Stimulated activated naive CD4-positive, alpha-beta T cell treated with Interleukin-2 at 50 U/mL for 16 hours (primary cell): Measurements from ENCODE around the gene SIGLEC12.
A peak's percentile ranks its signal among the peaks of the same experiment; 100 is the strongest.
"Not testable (repeated sequence)": the region's sequence is repeated elsewhere in the genome, so short reads cannot be mapped to it uniquely, and the experiment has no call there.

Experiments
- DNase-seq: peaks from one replicate; lab custom pipeline; 2025; lab: John Stamatoyannopoulos, UW

The SIGLEC12 gene

DNA sequence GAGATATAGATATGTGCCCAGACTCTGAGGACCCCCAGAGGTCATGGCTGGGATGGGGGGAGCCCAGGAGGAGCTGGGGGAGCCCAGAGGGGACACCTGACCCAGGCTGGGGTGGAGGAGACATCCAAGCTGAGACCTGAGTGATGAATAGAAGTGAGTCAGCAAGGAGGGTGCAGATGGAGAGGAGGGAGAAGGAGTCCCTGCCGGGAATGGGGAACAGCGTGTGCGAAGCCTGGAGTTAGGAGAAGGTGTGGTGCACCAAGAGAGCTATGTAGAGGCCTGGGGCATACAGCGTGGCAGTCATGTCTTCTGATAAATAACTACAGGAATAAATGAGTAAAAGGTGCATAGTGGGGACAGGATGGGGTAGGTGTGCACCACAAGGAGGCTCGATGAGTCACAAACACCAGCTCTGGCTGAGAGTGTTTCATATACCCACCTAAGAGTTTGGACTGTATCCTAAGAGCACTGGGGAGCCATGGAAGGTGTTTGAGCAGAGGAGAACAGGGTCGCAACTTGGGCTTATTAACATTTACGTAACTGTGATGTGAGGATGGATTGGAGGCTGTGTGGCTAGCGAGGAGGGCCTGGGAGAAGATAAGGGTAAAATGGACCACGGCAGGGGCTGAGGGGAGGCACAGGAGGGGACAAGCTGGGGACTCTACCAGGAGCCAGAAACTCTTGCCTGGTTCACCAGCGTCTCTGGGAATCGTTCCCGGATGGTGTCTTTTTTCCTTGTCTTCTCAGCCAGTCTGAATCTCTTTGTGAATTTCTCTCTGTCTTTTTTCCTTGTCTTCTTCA is 21.9 kb downstream of the SIGLEC12 start:
- DNase-seq = no peak

DNA sequence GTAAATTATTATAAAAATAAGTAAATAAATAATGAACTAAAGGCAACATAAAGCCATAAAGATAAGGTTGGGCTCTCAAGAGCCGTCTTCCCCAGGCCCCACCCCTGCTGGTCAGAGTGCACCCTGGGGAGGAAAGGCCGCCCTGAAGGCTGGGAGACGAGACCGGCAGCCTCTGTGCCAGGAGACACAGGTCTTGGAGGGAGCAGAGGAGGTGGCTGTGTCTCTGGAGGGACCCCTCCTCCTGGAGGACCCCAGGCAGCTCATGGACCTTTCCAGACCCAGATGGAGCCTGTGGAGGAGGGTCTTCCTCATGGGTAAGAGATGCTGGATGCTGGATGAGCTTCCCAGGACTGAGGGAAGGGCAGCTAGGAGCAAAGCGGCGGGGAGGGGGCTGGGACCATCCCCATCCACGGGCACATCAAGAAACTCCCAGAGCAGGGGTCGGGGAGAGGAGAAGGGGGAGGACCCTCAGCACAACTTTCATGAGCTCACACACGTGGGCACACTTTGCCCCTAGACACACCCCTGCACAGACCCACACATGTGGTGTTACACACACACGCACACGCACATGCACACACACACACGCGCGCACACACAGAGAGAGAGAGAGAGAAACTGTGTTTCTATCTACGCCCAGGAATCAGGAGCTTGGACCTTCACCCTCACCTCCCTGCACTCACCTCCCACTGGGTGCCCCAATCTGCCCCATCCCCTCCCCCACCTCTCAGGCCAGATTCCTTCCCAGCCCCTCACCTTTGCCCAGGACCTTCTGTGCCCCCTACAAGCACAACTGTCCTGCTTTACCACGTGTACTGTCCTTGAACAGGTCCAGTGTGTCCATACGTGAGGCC is 23.0 kb downstream of the SIGLEC12 start, which contains the start of gene CEACAM18:
Gene CEACAM18, plus strand, starts transcription at position 159 of the 854 bp plus-strand sequence.
- DNase-seq = no peak

DNA sequence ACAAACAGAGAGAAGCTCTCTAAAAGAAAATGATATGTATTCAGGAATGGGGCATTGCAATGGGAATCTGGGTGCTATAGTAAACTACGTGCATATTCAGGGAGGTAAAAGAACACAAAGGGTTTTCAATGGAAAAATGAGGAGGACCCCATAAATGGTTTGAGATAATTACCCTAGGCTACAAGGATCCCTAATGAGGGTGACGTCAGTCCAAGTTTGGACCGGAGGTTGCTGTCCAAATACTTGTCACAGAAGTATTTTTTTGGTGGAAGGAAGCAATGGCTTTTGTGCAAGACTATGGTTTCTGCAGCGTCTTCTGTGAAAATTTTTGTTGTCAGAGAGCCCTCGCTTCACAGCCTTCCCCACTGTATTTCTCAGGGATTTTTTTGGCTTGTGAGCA is 24.3 kb downstream of the SIGLEC12 start:
- DNase-seq = no peak

DNA sequence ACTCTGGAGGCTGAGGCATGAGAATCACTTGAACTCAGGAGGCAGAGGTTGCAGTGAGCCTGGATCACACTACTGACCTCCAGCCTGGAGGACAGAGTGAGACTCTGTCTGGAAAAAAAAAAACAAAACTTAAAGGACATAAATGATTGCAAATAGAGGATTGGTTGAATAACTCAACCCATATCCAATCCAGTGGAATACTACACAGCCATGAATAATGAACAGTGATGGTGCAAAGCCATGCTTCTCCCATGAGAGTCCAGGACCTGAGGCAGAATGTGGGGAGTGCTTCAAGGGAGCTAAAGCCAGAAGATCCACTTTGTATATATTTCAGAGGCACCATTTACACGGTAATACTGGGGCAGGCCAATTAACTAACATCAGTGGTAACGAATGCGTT is 25.4 kb downstream of the SIGLEC12 start:
- DNase-seq = no peak

DNA sequence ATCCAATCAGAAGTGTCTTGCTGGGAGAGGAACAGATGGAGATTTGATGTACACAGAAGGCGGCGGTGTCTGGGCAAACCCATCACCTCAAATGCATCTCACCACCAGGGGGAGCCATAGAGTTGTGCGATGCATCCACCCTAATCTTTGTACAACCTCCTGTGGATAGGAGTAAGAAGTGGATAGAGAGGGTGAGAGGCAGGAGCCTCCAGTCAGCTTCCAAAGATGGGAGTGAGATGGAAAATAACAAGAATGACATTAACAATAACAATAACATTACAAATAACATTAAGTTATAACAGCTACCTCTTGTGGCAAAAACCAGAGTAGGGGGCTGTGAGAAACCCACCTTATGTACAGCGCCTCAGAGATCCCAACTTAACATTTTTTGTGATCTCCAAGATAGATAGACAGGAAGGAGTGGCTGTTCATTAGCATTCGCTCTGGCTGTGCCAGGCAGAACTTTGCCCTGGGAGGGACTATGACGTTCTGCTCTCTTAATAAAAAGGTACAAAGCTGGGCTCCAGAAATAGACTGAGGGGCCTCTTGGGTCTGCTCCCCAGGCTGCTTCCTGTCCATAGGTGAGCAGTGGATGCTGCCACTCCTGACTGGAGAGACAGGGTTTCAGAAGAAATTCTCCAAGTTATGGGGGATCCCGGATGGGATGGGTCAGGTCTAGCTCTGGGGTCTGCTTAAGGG is 28.4 kb downstream of the SIGLEC12 start:
- peak; percentile 73 for DNase-seq

- no peak for DNase-seq
These were observed 29.0 kb downstream of the SIGLEC12 start for GRCh38 chr19:51472607-51473006.

- no peak for DNase-seq
These were observed 30.1 kb downstream of the SIGLEC12 start for GRCh38 chr19:51471527-51471926.

DNA sequence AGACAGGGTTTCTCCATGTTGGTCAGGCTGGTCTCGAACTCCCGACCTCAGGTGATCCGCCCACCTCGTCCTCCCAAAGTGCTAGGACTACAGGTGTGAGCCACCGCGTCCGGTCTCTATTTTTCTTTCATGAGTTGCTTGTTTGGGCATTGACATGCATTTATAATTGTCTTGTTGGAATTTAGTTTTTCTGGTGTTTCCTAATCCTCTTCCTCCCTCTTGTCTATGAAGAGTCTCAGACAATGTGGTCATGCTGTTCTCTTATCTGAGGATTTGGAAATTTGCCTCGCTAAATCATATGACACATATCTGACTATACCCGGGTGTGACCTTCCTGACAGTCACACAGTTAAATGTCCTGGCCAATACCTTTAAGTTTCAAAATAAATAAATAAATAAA is 30.6 kb downstream of the SIGLEC12 start:
- DNase-seq = no peak

GRCh38 chr19:51469629-51470028 is 32.0 kb downstream of the SIGLEC12 start:
- no peak for DNase-seq

DNA sequence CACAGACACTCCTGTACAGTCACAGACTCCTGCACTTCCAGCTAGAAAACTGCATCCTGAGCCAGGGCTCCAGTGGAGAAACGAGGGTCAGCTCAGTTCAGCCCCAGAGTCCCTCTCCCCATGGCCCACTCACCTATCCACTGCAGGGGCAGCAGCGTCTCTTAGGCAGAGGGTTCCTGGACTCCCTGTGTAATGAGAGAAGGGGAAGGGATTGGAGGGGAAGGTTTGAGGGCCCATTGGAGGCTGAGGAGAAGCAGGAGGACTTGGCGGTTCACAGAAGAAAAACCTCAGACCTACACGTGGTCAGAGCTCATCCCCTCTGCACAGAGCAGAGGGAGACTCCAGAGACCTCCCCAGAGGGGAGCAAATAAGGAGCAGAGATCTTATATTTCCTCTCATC is 32.4 kb downstream of the SIGLEC12 start:
- no peak for DNase-seq

GRCh38 chr19:51468545-51468920 is 33.1 kb downstream of the SIGLEC12 start:
- DNase-seq = no peak

DNA sequence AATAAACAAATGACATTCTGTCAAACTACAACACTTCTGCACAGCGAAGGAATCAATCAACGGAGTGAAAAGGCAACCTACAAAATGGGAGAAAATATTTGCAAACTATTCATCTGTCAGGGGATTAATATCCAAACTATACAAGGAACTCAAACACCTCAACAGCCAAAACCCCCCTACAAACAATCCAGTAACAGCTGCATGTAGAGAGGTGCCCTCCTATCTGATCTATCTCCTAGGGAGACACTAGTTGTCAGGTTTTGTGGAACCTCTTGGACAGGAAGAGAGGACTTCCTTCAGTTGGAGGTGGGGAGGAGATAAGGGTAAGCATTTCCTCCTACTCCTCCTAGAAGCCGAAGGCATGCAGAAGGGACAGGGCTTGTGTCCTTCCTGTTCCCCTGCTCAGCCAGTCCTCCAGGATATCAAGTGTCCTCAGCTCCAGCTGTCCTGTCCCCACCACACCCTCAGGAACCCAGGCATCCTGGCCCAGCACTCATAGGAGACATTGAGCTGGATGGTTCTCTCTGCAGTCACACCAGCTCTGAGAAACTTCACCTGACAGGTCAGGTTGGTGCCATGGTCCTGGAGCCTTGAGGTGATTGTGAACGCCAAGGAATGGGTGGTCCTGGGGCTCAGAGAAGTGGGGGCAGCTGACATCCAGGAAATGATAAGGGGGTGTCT is 33.6 kb downstream of the SIGLEC12 start:
- DNase-seq = no peak

DNA sequence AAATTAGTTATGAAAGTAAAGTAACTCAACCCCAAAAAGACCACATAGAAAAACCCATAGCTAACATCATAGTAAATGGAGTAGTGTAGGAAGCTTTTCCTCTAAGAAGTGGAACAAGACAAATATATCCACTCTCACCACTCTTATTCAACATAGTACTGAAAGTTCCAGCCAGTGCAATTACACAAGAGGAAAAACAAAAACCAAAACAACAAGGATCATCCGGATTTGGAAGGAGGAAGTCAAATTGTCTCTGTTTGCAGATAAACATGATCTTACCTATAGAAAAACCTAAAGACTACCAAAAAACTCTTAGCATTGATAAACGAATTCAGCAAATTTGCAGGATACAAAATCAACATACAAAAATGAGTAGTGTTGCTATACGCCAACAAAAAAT is 34.9 kb downstream of the SIGLEC12 start:
- DNase-seq = no peak

- not testable (repeated sequence) for DNase-seq
These were observed 37.5 kb downstream of the SIGLEC12 start for GRCh38 chr19:51463976-51464581.

DNA sequence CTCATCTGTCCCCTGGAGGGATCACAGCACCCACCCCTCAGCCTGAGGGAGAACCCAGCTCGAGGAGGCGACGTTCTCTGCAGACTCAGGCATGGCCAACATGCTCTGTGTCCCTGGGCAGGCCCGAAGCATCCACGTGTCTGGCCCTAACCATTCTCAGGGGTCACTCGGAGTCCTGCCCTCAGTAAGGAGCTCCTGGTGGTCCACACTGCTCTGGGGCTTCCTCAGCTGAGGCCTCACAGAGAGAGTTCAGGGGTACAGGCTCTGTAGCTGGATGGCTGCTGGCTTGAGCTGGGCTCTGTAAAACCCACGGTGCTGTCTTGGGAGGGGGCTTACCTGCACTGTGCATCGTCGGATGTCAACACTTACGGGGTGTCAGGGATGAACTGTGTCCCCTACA is 38.9 kb downstream of the SIGLEC12 start:
- DNase-seq = no peak

DNA sequence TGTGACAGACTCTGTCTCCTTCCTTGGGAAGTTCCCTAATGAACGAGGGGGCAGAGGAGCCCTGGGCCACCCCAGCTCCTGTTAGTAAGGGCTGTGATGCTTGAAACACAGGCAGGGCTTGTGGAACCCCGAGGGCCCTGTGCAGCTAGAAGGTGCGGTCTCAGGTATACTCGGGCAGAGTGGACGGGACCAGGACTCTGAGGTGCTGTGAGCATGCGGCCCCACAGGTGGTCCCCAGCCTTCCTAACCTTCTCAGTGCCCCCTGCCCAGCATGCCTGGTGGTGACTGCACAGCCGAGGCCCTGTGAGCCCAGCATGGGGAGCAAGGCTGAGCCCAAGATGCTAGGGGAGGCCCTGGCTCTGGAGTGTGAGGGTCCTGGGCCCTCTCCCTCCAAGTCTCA is 39.3 kb downstream of the SIGLEC12 start:
- DNase-seq = no peak

- DNase-seq = no peak
These were observed 39.9 kb downstream of the SIGLEC12 start for GRCh38 chr19:51461723-51462161.

DNA sequence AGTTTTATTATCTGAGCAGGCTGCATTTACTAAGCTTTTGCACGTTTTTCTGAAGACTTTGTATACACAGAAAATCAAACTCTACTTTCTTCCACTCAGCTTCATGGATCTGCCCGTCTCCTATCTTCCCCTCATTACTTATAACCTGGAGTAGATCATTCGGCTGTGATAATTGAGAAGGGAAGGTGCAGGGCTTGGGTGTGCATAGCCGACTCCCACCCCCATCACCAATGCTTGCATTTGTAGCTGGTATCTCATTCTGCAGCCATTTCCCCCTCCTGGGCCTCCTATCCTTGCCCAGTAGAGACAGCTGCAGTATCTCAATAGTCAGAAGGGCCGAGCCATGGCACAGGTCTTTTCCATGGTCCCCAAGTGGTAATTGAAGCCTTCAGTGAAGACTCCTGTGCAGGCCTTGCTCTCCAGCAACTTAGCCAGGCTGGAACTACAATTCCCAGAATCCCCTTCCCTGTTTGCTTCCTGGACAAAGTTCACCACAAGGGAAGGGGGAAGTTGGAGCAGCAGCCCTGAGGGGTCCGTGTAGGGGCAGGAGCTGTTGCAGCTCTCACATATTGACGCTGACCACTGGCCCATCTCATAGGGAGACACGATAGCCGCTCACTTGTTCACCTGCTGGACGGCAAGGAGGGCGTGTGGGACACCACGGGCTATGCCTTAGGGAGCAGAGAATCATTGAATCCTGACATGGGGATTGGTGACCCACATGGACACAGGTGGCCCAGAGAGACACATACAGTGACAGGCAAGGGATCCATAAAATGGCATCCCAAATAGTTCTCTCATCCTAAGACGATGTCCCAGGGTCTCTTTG is 41.2 kb downstream of the SIGLEC12 start:
- no peak for DNase-seq

DNA sequence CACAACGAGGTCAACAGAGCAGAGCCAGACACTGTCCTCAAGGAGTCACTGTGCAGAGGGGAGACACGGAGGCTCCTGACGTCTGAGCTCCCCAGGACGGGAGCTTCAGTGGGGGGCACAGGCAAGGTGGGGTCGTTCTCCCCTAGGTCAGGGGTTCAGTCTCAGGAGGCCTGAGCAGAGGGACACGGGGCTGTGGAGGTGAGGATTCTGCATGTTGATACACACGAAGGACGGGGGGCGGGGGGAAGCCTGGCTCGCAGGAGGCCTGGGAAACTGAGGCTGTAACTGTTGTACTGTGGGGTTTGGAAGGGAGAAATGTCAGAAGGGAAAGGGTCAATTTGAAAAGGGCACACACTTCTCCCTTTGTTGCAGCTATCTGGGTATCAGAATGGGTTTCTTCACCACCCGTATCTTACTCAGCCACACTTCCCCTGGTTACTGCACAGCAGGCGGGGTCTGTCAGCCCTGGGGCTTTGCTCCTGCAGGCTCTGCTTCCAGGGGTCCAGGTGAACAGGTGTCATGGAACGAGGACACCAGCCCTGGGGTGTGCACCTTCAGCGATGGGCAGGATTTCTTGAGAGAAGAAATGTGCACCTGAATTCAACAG is 42.6 kb downstream of the SIGLEC12 start:
- DNase-seq = no peak

GRCh38 chr19:51458051-51458645 is 43.5 kb downstream of the SIGLEC12 start, which contains the start of gene SIGLEC8:
TSS of gene SIGLEC8 (minus strand) at chr19:51458454. CDS start at chr19:51458387, 67 bp downstream.
- no peak for DNase-seq
